ENCODE results near the gene UHRF2. TPM values are rescaled to one million over a fixed set of nuclear protein-coding genes. Genes with fewer than 3 reads are reported as not detected.

UHRF2 gene
- total RNA-seq, 5 donors from 2014 or later (not counting 1 experiment from before 2014, with no cell fraction given), result 92.7 to 125 (median 96.2) TPM

DNA sequence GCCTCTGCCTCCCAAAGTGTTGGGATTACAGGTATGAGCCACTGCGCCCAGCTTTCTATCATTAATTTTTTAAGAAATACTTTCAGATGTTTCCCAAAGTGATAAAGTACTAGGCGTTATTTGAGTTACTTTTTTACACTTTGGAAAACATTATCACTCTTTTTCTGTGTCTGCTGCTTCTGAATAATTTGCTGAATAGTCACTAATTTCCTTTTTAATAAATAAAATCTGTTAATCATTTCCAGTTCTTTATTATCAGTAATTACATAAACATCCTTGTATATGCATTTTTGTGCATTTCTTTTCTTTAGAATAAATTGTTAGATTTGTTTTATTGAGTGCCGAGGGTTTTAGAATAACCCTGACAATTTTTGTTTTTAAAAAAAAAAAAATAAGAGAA lies 48.6 kb downstream of the UHRF2 start:
- Histone ChIP-seq H3K4me1 (ENCODE audit: control insufficient read depth in 1 of 2, extremely low read depth in 1 of 2, insufficient read depth in 2 of 2, low read length in 2 of 2) (peaks cover 0 to 4% of the 10 kb centered on the region in 2 experiments), H3K9me3 (no peaks in the 10 kb centered on the region), H3K27ac (ENCODE audit: low read length) (no peak overlapping the region), H3K27me3 (replicated peaks in 1 of 2; ENCODE audit: control insufficient read depth in 2 of 2, extremely low read depth in 1 of 2, insufficient read depth in 2 of 2, low read length in 1 of 2) (no peaks in the 10 kb centered on the region), H3K4me3 (ENCODE audit: control insufficient read depth in 1 of 2, extremely low read depth in 1 of 2, low read length in 1 of 2) (no peak overlapping the region), H3K36me3 (ENCODE audit: control insufficient read depth in 2 of 2, extremely low read depth in 1 of 2, insufficient read depth in 1 of 2, low read length in 1 of 2) (peaks cover 3 to 21% of the 10 kb centered on the region in 2 donors)
- ChIA-PET POLR2A (interaction anchor here in 1 of 2 donors (0.6 kb wide), 1 partner anchor 37 kb away, joined by 7 read pairs; no protein-coding TSS in a partner anchor), CTCF (interaction anchor here in 1 of 2 donors (1.0 kb wide), 1 partner anchor 49 kb away, joined by 3 read pairs; the partner anchor contains the start of gene UHRF2)
- Mint-ChIP-seq H3K36me3 (peaks cover 43% of the 10 kb centered on the region), H3K9me3 (peaks cover 5 to 8% (median 7%) of the 10 kb centered on the region in 3 donors), H3K4me3 (no peak overlapping the region), H3K27ac (no peak overlapping the region), H3K27me3 (no peaks in the 10 kb centered on the region), H3K4me1 (peaks cover 28 to 41% (median 38%) of the 10 kb centered on the region in 3 donors)
- DNase-seq (no peak), ATAC-seq (replicated peaks in 1 of 4) (no peak)
- 100% methylated on average over 1 of the region's 3 CpGs for WGBS (ENCODE audit: insufficient coverage)

DNA sequence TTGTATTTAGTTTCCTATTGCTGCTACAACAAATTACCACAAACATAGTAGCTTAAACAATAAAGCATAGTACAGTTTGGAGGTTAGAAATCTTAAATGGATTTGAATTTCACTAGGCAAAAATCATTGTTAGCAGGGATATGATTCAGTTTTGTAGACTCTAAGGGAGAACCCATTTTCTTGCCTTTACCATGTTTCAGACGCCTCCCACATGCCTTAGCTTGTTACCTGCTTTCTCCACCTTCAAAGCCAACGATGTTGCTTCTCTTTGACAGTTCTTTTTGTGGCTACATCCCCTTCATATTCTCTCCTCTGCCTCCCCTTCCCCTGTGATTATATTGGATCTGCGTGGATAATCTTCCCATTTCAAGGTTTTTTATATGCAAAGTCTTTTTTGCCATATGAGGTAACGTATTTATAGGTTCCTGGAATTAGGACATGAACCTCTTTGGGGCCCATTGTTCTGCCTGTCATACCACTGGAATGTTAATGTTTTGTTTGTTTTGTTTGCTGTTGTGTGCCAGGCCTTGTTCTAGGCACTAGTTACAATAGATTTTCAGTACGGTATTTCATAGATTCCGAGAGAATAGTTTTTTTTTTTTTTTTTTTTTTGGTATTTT lies 54.1 kb downstream of the UHRF2 start:
- Histone ChIP-seq H3K9me3 (no peaks in the 10 kb centered on the region), H3K27me3 (replicated peaks in 1 of 2; ENCODE audit: control insufficient read depth in 2 of 2, extremely low read depth in 1 of 2, insufficient read depth in 2 of 2, low read length in 1 of 2) (no peaks in the 10 kb centered on the region), H3K36me3 (ENCODE audit: control insufficient read depth in 2 of 2, extremely low read depth in 1 of 2, insufficient read depth in 1 of 2, low read length in 1 of 2) (peaks cover 3 to 19% of the 10 kb centered on the region in 2 donors), H3K4me1 (ENCODE audit: control insufficient read depth in 1 of 2, extremely low read depth in 1 of 2, insufficient read depth in 2 of 2, low read length in 2 of 2) (no peaks in the 10 kb centered on the region), H3K4me3 (ENCODE audit: control insufficient read depth in 1 of 2, extremely low read depth in 1 of 2, low read length in 1 of 2) (no peak overlapping the region), H3K27ac (ENCODE audit: low read length) (no peak overlapping the region)
- POLR2A ChIA-PET, result interaction anchor here in 1 of 2 donors (0.6 kb wide), 2 partner anchors 9 to 334 kb away, joined by 4 to 7 read pairs; no protein-coding TSS in a partner anchor
- 90% methylated on average over 3 of the region's 6 CpGs for WGBS (ENCODE audit: insufficient coverage)
- Mint-ChIP-seq H3K9me3 (no peaks in the 10 kb centered on the region), H3K4me3 (no peak overlapping the region), H3K4me1 (peaks cover 22 to 34% (median 30%) of the 10 kb centered on the region in 3 donors), H3K27me3 (no peaks in the 10 kb centered on the region), H3K36me3 (peaks cover 22% of the 10 kb centered on the region), H3K27ac (peak overlapping the region in 1 of 2 donors; percentile 8)
- CTCF ChIA-PET, result interaction anchor here (0.6 kb wide), 2 partner anchors 104 to 161 kb away, joined by 3 to 5 read pairs; no protein-coding TSS in a partner anchor
- DNase-seq (no peak), ATAC-seq (replicated peaks in 1 of 4) (no peak)

DNA sequence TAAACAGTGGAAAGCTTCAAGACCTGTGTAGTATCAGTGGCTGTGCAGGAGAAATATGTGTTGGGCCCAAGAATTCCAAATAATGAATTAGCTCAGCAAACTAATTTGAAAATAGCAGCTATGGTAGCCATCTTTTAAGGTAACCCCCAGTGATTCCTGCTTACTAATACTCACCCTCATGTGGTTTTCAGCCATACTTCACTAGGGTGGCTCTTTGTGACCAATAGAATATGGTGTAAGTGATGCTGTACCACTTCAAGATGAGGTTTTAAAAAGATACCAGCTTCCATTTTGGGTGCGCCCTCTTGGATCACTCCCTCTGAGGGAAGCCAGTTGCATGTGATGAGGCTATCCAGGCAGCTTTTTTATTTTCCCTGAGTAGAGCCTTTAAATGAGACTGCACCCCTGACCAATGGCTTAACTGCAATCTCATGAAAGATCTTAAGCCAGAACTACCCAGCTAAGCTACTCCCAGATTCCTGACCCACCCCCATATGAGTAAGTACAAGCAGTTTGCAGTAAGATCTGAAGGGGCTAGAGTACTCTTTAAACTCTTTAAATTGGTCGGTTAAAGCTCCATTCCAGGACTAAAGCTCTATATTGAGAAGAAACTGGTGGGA lies 58.3 kb downstream of the UHRF2 start:
- Mint-ChIP-seq H3K36me3 (peaks cover 20% of the 10 kb centered on the region), H3K27me3 (no peaks in the 10 kb centered on the region), H3K27ac (no peak overlapping the region), H3K9me3 (no peaks in the 10 kb centered on the region), H3K4me3 (no peak overlapping the region), H3K4me1 (peaks cover 19 to 28% (median 25%) of the 10 kb centered on the region in 3 donors)
- POLR2A ChIA-PET, result interaction anchor here in 1 of 2 donors (0.6 kb wide), 1 partner anchor 402 kb away, joined by 4 read pairs; no protein-coding TSS in a partner anchor
- WGBS (ENCODE audit: insufficient coverage), result 100% methylated on average over 1 of the region's 2 CpGs
- Histone ChIP-seq H3K4me1 (ENCODE audit: control insufficient read depth in 1 of 2, extremely low read depth in 1 of 2, insufficient read depth in 2 of 2, low read length in 2 of 2) (no peaks in the 10 kb centered on the region), H3K36me3 (ENCODE audit: control insufficient read depth in 2 of 2, extremely low read depth in 1 of 2, insufficient read depth in 1 of 2, low read length in 1 of 2) (peaks cover 3 to 22% of the 10 kb centered on the region in 2 donors), H3K9me3 (no peaks in the 10 kb centered on the region), H3K4me3 (ENCODE audit: control insufficient read depth in 1 of 2, extremely low read depth in 1 of 2, low read length in 1 of 2) (no peak overlapping the region), H3K27ac (ENCODE audit: low read length) (no peak overlapping the region), H3K27me3 (replicated peaks in 1 of 2; ENCODE audit: control insufficient read depth in 2 of 2, extremely low read depth in 1 of 2, insufficient read depth in 2 of 2, low read length in 1 of 2) (no peaks in the 10 kb centered on the region)
- CTCF ChIA-PET, result no interaction called here
- no peak for DNase-seq
- no peak for ATAC-seq (replicated peaks in 1 of 4)

DNA sequence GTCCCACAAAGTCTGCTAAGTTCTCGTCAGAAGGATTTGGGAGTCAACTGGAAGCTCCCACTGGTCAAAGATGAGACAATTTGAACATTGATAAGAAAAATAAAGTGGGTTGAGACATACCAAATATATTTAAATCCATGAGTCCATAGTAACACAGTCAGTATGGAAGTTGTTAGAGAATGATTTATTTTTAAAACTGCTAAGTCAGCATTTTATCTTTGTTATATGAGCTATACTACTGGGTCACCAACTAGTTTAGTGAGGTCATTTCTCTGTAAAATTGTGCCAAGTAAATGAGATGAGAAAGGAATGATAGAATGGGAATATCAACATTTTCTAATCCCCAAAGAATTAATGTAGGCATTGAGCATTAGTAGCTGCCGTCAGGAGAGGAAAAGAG lies 60.2 kb downstream of the UHRF2 start:
- no peaks in the 10 kb centered on the region for H3K9me3 Mint-ChIP-seq
- no peak overlapping the region for H3K4me3 Mint-ChIP-seq
- H3K27ac Mint-ChIP-seq, result no peak overlapping the region
- H3K27me3 Mint-ChIP-seq, result no peaks in the 10 kb centered on the region
- H3K9me3 ChIP-seq, result no peaks in the 10 kb centered on the region
- H3K36me3 ChIP-seq (ENCODE audit: control insufficient read depth in 2 of 2, extremely low read depth in 1 of 2, insufficient read depth in 1 of 2, low read length in 1 of 2), result peaks cover 0 to 26% of the 10 kb centered on the region in 2 donors
- no peak overlapping the region for H3K4me3 ChIP-seq (ENCODE audit: control insufficient read depth in 1 of 2, extremely low read depth in 1 of 2, low read length in 1 of 2)
- H3K36me3 Mint-ChIP-seq, result peaks cover 13% of the 10 kb centered on the region
- H3K27ac ChIP-seq (ENCODE audit: low read length), result no peak overlapping the region
- POLR2A ChIA-PET, result interaction anchor here (0.5 to 0.7 kb wide), 2 partner anchors 209 to 330 kb away, joined by 3 to 4 read pairs; no protein-coding TSS in a partner anchor
- no peaks in the 10 kb centered on the region for H3K27me3 ChIP-seq (replicated peaks in 1 of 2; ENCODE audit: control insufficient read depth in 2 of 2, extremely low read depth in 1 of 2, insufficient read depth in 2 of 2, low read length in 1 of 2)
- no peak for DNase-seq
- H3K4me1 ChIP-seq (ENCODE audit: control insufficient read depth in 1 of 2, extremely low read depth in 1 of 2, insufficient read depth in 2 of 2, low read length in 2 of 2), result no peaks in the 10 kb centered on the region
- no CpG with 5 or more reads among the region's 2 CpGs for WGBS (ENCODE audit: insufficient coverage)
- ATAC-seq (replicated peaks in 1 of 4), result no peak
- CTCF ChIA-PET, result interaction anchor here in 1 of 2 donors (0.5 kb wide), 1 partner anchor 19 kb away, joined by 15 read pairs; no protein-coding TSS in a partner anchor
- H3K4me1 Mint-ChIP-seq, result peaks cover 16 to 19% (median 16%) of the 10 kb centered on the region in 3 donors

DNA sequence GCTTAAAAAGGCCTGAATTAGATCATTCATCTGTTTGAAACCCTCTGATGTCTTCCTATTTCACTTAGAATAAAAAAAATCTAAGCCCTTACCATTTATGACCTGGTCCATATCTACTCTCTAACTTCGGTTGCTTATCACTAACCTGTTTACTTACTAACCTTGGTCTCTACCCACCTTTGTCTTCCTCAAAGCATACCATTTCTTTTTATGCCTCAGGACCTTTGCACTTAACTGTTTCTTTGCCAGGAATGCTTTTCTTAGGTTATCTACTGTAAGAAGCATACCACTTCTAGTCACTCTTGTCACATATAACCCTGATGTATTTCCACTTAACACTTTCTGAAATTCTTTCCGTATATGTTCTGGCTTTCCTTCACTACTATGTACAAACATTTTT lies 67.0 kb downstream of the UHRF2 start:
- Histone ChIP-seq H3K36me3 (ENCODE audit: control insufficient read depth in 2 of 2, extremely low read depth in 1 of 2, insufficient read depth in 1 of 2, low read length in 1 of 2) (peaks cover 9 to 75% of the 10 kb centered on the region in 2 donors), H3K27ac (ENCODE audit: low read length) (no peak overlapping the region), H3K4me3 (ENCODE audit: control insufficient read depth in 1 of 2, extremely low read depth in 1 of 2, low read length in 1 of 2) (no peak overlapping the region), H3K4me1 (ENCODE audit: control insufficient read depth in 1 of 2, extremely low read depth in 1 of 2, insufficient read depth in 2 of 2, low read length in 2 of 2) (no peaks in the 10 kb centered on the region), H3K27me3 (replicated peaks in 1 of 2; ENCODE audit: control insufficient read depth in 2 of 2, extremely low read depth in 1 of 2, insufficient read depth in 2 of 2, low read length in 1 of 2) (no peaks in the 10 kb centered on the region), H3K9me3 (no peaks in the 10 kb centered on the region)
- Mint-ChIP-seq H3K9me3 (no peaks in the 10 kb centered on the region), H3K36me3 (peaks cover 16% of the 10 kb centered on the region), H3K4me1 (no peaks in the 10 kb centered on the region), H3K27ac (no peak overlapping the region), H3K27me3 (no peaks in the 10 kb centered on the region), H3K4me3 (no peak overlapping the region)
- 100% methylated on average over 1 of the region's 2 CpGs for WGBS (ENCODE audit: insufficient coverage)
- ChIA-PET CTCF (no interaction called here), POLR2A (no interaction called here)
- DNase-seq, result no peak
- no peak for ATAC-seq (replicated peaks in 1 of 4)

DNA sequence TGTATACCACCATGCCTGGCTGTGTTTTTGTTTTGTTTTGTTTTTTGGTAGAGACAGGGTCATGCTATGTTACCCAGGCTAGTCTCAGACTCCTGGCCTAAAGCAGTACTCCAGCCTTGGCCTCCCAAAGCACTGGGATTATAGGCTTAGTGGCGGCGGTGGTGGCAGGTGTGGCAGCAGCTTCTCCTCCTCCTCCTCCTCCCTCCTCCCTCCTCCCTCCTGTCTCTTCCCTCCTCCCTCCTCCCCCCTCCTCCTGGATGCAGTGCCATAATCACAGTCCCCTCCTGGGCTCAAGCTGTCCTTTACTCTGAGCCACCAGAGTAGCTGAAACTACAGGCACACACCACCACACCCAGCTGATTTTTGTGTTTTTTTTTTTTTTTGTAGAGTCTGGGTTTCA lies 71.2 kb downstream of the UHRF2 start:
- Histone ChIP-seq H3K4me1 (ENCODE audit: control insufficient read depth in 1 of 2, extremely low read depth in 1 of 2, insufficient read depth in 2 of 2, low read length in 2 of 2) (no peaks in the 10 kb centered on the region), H3K36me3 (ENCODE audit: control insufficient read depth in 2 of 2, extremely low read depth in 1 of 2, insufficient read depth in 1 of 2, low read length in 1 of 2) (peaks cover 12 to 77% of the 10 kb centered on the region in 2 donors), H3K27me3 (replicated peaks in 1 of 2; ENCODE audit: control insufficient read depth in 2 of 2, extremely low read depth in 1 of 2, insufficient read depth in 2 of 2, low read length in 1 of 2) (no peaks in the 10 kb centered on the region), H3K9me3 (no peaks in the 10 kb centered on the region), H3K4me3 (ENCODE audit: control insufficient read depth in 1 of 2, extremely low read depth in 1 of 2, low read length in 1 of 2) (no peak overlapping the region), H3K27ac (ENCODE audit: low read length) (no peak overlapping the region)
- peaks cover 26% of the 10 kb centered on the region for H3K36me3 Mint-ChIP-seq
- H3K4me1 Mint-ChIP-seq, result no peaks in the 10 kb centered on the region
- H3K27ac Mint-ChIP-seq, result no peak overlapping the region
- ChIA-PET POLR2A (interaction anchor here in 1 of 2 donors (0.5 to 0.6 kb wide), 2 partner anchors 8 to 129 kb away, joined by 3 to 10 read pairs; no protein-coding TSS in a partner anchor), CTCF (interaction anchor here (0.6 to 0.7 kb wide), 5 partner anchors 22 to 953 kb away, joined by 3 to 7 read pairs (median 5); no protein-coding TSS in a partner anchor)
- DNase-seq (no peak), ATAC-seq (replicated peaks in 1 of 4) (no peak)
- WGBS (ENCODE audit: insufficient coverage), result no CpG with 5 or more reads among the region's 2 CpGs
- no peaks in the 10 kb centered on the region for H3K9me3 Mint-ChIP-seq
- no peaks in the 10 kb centered on the region for H3K27me3 Mint-ChIP-seq
- H3K4me3 Mint-ChIP-seq, result no peak overlapping the region
